GM19240 (cell line): ENCODE results near the gene PSMF1.
"Not testable (repeated sequence)": the region's sequence is repeated elsewhere in the genome, so short reads cannot be mapped to it uniquely, and the experiment has no call there.

Experiments
- DNase-seq: peaks from one replicate; pipeline ENCODE4 v3.0.0; 2011; ENCODE audit warnings: low spot score; ENCODE audit not compliant: insufficient read length

The PSMF1 gene

GRCh38 chr20:1122388-1123315, 4.2 kb downstream of the PSMF1 start:
- DNase-seq, result no peak

GRCh38 chr20:1123666-1124065, 5.3 kb downstream of the PSMF1 start:
- DNase-seq, result no peak

GRCh38 chr20:1124421-1124820, 6.0 kb downstream of the PSMF1 start:
- no peak for DNase-seq

- DNase-seq, result no peak
Measured at GRCh38 chr20:1125277-1125676, 6.9 kb downstream of the PSMF1 start.

- no peak for DNase-seq
Measured at GRCh38 chr20:1127840-1128239, 9.4 kb downstream of the PSMF1 start.

- DNase-seq, result no peak
Measured at GRCh38 chr20:1130058-1130694, 11.8 kb downstream of the PSMF1 start.

- no peak for DNase-seq
Measured at GRCh38 chr20:1130847-1131246, 12.4 kb downstream of the PSMF1 start.

- DNase-seq, result no peak
Measured at GRCh38 chr20:1131354-1131753, 13.0 kb downstream of the PSMF1 start.

- no peak for DNase-seq
Measured at GRCh38 chr20:1134355-1134754, 16.0 kb downstream of the PSMF1 start.

- DNase-seq, result no peak
Measured at GRCh38 chr20:1134836-1135235, 16.4 kb downstream of the PSMF1 start.

- DNase-seq, result no peak
Measured at GRCh38 chr20:1137236-1137635, 18.8 kb downstream of the PSMF1 start.

- DNase-seq, result no peak
Measured at GRCh38 chr20:1144401-1145172, 26.2 kb downstream of the PSMF1 start.

GRCh38 chr20:1146957-1147356, 28.6 kb downstream of the PSMF1 start:
- no peak for DNase-seq

GRCh38 chr20:1149812-1150211, 31.4 kb downstream of the PSMF1 start:
- not testable (repeated sequence) for DNase-seq

- no peak for DNase-seq
Measured at GRCh38 chr20:1150218-1150617, 31.8 kb downstream of the PSMF1 start.

- DNase-seq, result no peak
Measured at GRCh38 chr20:1150968-1151367, 32.6 kb downstream of the PSMF1 start.

- DNase-seq, result no peak
Measured at GRCh38 chr20:1154226-1154625, 35.8 kb downstream of the PSMF1 start.

GRCh38 chr20:1154691-1155090, 36.3 kb downstream of the PSMF1 start:
- no peak for DNase-seq

GRCh38 chr20:1155342-1155741, 36.9 kb downstream of the PSMF1 start:
- no peak for DNase-seq

GRCh38 chr20:1160496-1160895, 42.1 kb downstream of the PSMF1 start:
- no peak for DNase-seq

GRCh38 chr20:1160991-1161390, 42.6 kb downstream of the PSMF1 start:
- DNase-seq, result no peak

GRCh38 chr20:1163105-1163504, 44.7 kb downstream of the PSMF1 start:
- no peak for DNase-seq
